Spleen (tissue), 11 donors: ENCODE measurements around the gene MAGEA11. TPM values are rescaled to one million over a fixed set of nuclear protein-coding genes. Genes with fewer than 3 reads are reported as not detected.
"Not testable (repeated sequence)": the region's sequence is repeated elsewhere in the genome, so short reads cannot be mapped to it uniquely, and the experiment has no call there.

ENCODE experiments used
- DNase-seq: peaks from one replicate; pipeline ENCODE4 v3.0.0-alpha.2; 2020
- H3K27ac ChIP-seq, 8 donors: fragments of 200-600 bp; sonication (generic) in 7 of 8; 1 replicate in 4 of 8; 2 replicates in 4 of 8; pipeline versions ENCODE4 v1.5.0 to v1.8.0; 2016 to 2021; ENCODE audit warnings: inconsistent platforms in 4 of 8, mild to moderate bottlenecking in 4 of 8, moderate library complexity in 1 of 8
- H3K27me3 ChIP-seq, 7 donors: fragments of 200-600 bp; sonication (generic) in 6 of 7; replicated peaks in 1 of 7; 1 replicate in 4 of 7; 2 replicates in 3 of 7; pipeline versions ENCODE4 v1.5.0 to v1.8.0; 2016 to 2021; ENCODE audit warnings: inconsistent platforms in 3 of 7, mild to moderate bottlenecking in 1 of 7
- H3K36me3 ChIP-seq, 6 donors: fragments of 200-600 bp; sonication (generic) in 5 of 6; 1 replicate in 4 of 6; 2 replicates in 2 of 6; pipeline versions ENCODE4 v1.5.0 to v1.8.0; 2016 to 2021; ENCODE audit warnings: inconsistent platforms in 2 of 6
- H3K4me1 ChIP-seq, 6 donors: fragments of 200-600 bp; sonication (generic) in 5 of 6; 1 replicate in 3 of 6; 2 replicates in 3 of 6; pipeline versions ENCODE4 v1.5.0 to v1.8.0; 2016 to 2021; ENCODE audit warnings: inconsistent platforms in 3 of 6
- H3K4me3 ChIP-seq, 8 donors: fragments of 200-600 bp; sonication (generic) in 7 of 8; 1 replicate in 4 of 8; 2 replicates in 4 of 8; pipeline versions ENCODE4 v1.5.0 to v1.8.0; 2016 to 2021; ENCODE audit warnings: inconsistent platforms in 4 of 8, mild to moderate bottlenecking in 4 of 8, moderate library complexity in 2 of 8
- H3K9me3 ChIP-seq, 8 donors: fragments of 200-600 bp; sonication (generic) in 7 of 8; 1 replicate in 4 of 8; 2 replicates in 4 of 8; pipeline versions ENCODE4 v1.5.0 to v1.8.0; 2016 to 2021; ENCODE audit warnings: inconsistent platforms in 4 of 8
- POLR2A ChIP-seq, 3 donors: fragments of 450-650 bp; IDR thresholded peaks; one replicate each; pipeline ENCODE4 v1.5.1; 2017; ENCODE audit warnings: antibody characterized with exemption in 3 of 3, mild to moderate bottlenecking in 1 of 3
- POLR2AphosphoS5 ChIP-seq, 3 donors: sonication (generic); formaldehyde crosslinking; IDR thresholded peaks; one replicate each; pipeline ENCODE4 v1.5.1; 2017; ENCODE audit warnings: antibody characterized with exemption in 3 of 3
- whole genome bisulfite sequencing, 5 donors: extraction: QIAGEN DNeasy Blood & Tissue Kit in 3 of 5; methylation state at CpG; one replicate each; pipeline versions ENCODE4 v1.1.5 to v1.1.7; 2013 to 2018; 5-methylcytosine and 5-hydroxymethylcytosine counted together
- intact Hi-C: fragments of 100-400 bp; cut with DNase I; formaldehyde crosslinking; loops from one replicate; pipeline ENCODE4 v1.15.0; 2023; ENCODE audit warnings: low total_unique reads
- polyA plus RNA-seq, 3 donors: library from polyadenylated mRNA; stranded (reverse); fragments of 200-250 nt; gene quantifications; one replicate each; pipeline ENCODE4 v1.2.1, GENCODE V29; 2013
- total RNA-seq, 7 donors: library from RNA; depleted of rRNA in 3 of 7; stranded (reverse); fragments of >200 nt in 3 of 7; fragmentation: NEBNext Ultra II Directional in 4 of 7; extraction: Animal tissue kit (Norgen Biotek cat#: 25700) in 4 of 7; gene quantifications; one replicate each; pipeline versions ENCODE4 v1.1.0 to v1.2.1, GENCODE V29; 2016 to 2021
- TF ChIP-seq, protein P1 (sequence below), 11 experiments: fragments of 200-600 bp in 7 of 11; fragments of 450-650 bp in 4 of 11; sonication (generic) in 4 of 11; IDR thresholded peaks in 8 of 11; conservative IDR thresholded peaks in 3 of 11; 1 replicate in 7 of 11; 2 replicates in 4 of 11; pipeline versions ENCODE4 v1.4.0 to v1.8.0; 2016 to 2021; ENCODE audit warnings: antibody characterized with exemption in 11 of 11, inconsistent platforms in 4 of 11, mild to moderate bottlenecking in 1 of 11
- donor health status: healthy with polysubstance abuse.
- donor health status: DM: no; HTN: no; CAD: no; lungs with moderate emphysema.
- donor health status: DM: no; HTN: no; CAD: no.
- donor health status: Bipolar disorder and iron deficiency.
- donor health status: healthy.
- donor health status: DM: no; HTN: no; CAD: no.
- donor health status: DM: yes; HTN: yes; CAD: no.

The MAGEA11 gene
- total and polyA plus RNA-seq, 10 donors = 0.03 to 0.07 (median 0.03) TPM; not detected in 7

DNA sequence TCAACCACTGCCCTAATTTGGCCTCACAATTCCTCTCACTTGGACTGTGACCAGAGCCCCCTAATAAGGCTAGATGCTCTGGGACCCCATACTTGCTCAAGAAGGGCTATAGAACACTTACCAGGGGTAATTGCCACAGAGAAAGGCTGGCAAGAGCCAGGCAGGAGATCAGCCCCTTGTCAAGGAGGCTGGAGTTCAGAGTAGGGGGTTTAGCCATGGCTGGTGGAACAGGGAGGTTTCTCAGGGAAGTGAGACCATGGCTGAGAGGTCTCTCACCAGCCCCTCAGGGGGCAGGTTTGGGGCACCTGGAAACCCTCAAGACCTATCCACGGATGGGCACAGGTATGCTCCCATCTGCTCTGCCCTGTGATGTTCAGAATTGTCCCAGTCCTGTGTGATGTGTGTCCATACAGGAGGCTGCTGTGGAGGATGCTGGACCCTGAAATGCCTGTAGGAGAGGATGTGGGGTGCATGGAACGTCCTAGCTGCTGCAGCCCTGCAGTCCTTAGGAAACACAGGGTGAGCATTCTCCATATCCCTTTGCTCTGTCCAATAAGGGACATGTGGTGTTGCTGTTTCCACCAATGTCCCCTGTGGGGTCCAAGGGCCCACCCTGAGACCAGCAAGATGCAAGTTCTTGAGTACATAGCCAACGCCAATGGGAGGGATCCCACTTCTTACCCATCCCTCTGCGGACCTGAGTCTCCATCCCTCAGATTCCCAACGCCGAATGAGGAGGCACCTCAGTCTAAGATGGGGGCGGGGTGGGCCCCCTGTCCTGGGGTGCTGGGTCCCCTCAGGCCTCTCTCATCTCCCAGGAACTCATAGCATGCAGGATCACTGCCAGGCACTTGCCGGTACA is 45.6 kb downstream of the MAGEA11 start:
- no peaks in the 10 kb centered on the region for H3K4me1 ChIP-seq
- H3K27ac ChIP-seq = no peak overlapping the region
- WGBS, 5 donors = 60 to 96% (median 81%) methylated on average over 2 to 8 of the region's 8 CpGs
- H3K9me3 ChIP-seq = no peaks in the 10 kb centered on the region
- peak; percentile 52 for DNase-seq
- TF ChIP-seq POLR2AphosphoS5 (IDR thresholded peaks at IDR 0.05) (no peak), POLR2A (IDR thresholded peaks at IDR 0.05) (no peak)
- TF ChIP-seq, protein P1, sequence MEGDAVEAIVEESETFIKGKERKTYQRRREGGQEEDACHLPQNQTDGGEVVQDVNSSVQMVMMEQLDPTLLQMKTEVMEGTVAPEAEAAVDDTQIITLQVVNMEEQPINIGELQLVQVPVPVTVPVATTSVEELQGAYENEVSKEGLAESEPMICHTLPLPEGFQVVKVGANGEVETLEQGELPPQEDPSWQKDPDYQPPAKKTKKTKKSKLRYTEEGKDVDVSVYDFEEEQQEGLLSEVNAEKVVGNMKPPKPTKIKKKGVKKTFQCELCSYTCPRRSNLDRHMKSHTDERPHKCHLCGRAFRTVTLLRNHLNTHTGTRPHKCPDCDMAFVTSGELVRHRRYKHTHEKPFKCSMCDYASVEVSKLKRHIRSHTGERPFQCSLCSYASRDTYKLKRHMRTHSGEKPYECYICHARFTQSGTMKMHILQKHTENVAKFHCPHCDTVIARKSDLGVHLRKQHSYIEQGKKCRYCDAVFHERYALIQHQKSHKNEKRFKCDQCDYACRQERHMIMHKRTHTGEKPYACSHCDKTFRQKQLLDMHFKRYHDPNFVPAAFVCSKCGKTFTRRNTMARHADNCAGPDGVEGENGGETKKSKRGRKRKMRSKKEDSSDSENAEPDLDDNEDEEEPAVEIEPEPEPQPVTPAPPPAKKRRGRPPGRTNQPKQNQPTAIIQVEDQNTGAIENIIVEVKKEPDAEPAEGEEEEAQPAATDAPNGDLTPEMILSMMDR (IDR thresholded peaks at IDR 0.05 in 8 of 11, conservative IDR thresholded peaks at IDR 0.05 in 3 of 11) = no peak
- intact Hi-C loops = no loop called here
- H3K36me3 ChIP-seq = no peaks in the 10 kb centered on the region
- no peak overlapping the region for H3K4me3 ChIP-seq
- no peaks in the 10 kb centered on the region for H3K27me3 ChIP-seq

DNA sequence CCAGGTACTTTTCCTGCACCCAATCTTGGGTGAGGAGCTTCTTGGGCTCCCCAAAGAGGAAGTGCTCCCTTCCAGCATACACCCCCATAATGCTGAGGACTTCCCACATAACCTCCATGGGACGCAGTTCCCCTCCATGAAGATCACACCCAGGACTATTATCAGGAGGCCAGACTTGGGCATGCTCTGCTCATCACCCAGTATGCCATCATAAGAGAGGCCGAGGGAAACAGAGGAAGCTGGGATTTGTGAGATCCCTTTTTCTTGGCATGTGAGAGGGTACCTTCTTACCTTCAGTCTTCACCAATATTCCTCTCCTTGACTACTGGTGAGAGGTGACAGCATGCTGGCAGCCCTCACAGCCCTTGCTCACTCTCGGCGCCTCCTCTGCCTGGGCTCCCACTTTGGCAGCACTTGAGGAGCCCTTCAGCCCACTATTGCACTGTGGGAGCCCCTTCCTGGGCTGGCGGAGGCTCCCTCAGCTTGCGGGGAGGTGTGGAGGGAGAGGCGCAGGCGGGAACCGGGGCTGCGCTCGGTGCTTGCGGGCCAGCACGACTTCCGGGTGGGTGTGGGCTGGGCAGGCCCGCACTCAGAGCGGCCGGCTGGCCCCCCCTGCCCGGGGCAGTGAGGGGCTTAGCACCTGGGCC is 46.3 kb downstream of the MAGEA11 start:
- Histone ChIP-seq H3K4me3 (no peak overlapping the region), H3K36me3 (no peaks in the 10 kb centered on the region), H3K27ac (no peak overlapping the region), H3K9me3 (no peaks in the 10 kb centered on the region), H3K4me1 (no peaks in the 10 kb centered on the region), H3K27me3 (no peaks in the 10 kb centered on the region)
- TF ChIP-seq POLR2AphosphoS5 (IDR thresholded peaks at IDR 0.05) (no peak), POLR2A (IDR thresholded peaks at IDR 0.05) (no peak)
- TF ChIP-seq, protein P1 (IDR thresholded peaks at IDR 0.05 in 8 of 11, conservative IDR thresholded peaks at IDR 0.05 in 3 of 11) = no peak
- WGBS, 5 donors = 91 to 96% (median 92%) methylated on average over 10 to 18 of the region's 18 CpGs
- intact Hi-C loops = no loop called here
- DNase-seq = peak; percentile 59

DNA sequence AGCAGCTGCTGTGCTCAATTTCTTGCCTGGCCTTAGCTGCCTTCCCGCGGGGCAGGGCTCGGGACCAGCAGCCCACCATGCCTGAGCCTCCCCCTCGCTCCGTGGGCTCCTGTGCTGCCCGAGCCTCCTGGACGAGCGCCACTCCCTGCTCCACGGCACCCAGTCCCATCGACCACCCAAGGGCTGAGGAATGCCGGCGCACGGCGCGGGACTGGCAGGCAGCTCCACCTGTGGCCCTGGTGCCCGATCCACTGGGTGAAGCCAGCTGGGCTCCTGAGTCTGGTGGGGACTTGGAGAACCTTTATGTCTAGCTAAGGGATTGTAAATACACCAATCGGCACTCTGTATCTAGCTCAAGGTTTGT is 46.8 kb downstream of the MAGEA11 start:
- H3K4me3 ChIP-seq, H3K36me3 ChIP-seq, intact Hi-C loops, H3K4me1 ChIP-seq, DNase-seq, H3K27ac ChIP-seq, H3K27me3 ChIP-seq, H3K9me3 ChIP-seq: not testable (repeated sequence)
- WGBS, 5 donors = 89 to 97% (median 93%) methylated on average over 6 to 16 of the region's 17 CpGs; no CpG with 5 or more reads in 1 of the 5 donors

DNA sequence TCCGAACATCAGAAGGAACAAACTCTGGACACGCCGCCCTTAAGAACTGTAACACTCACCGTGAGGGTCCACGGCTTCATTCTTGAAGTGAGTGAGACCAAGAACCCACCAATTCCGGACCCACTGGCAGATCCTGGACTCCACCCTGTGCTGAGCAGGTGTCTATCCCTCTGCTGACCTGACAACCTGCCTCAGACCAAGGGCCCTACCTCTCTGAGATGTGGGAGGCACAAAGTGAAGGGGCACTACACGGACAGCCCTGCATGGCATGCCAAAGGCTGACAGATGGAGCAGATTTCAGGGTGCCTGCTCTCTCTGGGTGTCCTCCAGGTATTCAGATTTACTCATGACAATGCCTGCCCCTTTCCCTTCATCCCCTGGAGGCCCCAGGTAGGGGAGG is 48.0 kb downstream of the MAGEA11 start:
- Histone ChIP-seq H3K27ac (no peak overlapping the region), H3K27me3 (no peaks in the 10 kb centered on the region), H3K4me1 (no peaks in the 10 kb centered on the region), H3K4me3 (no peak overlapping the region), H3K36me3 (no peaks in the 10 kb centered on the region), H3K9me3 (no peaks in the 10 kb centered on the region)
- DNase-seq = peak; percentile 54
- 78 to 90% (median 85%) methylated on average over 4 to 7 of the region's 7 CpGs for WGBS, 5 donors
- TF ChIP-seq POLR2AphosphoS5 (IDR thresholded peaks at IDR 0.05) (no peak), POLR2A (IDR thresholded peaks at IDR 0.05) (no peak)
- TF ChIP-seq, protein P1 (IDR thresholded peaks at IDR 0.05 in 8 of 11, conservative IDR thresholded peaks at IDR 0.05 in 3 of 11) = no peak
- intact Hi-C loops = no loop called here
